ENCODE data around the gene TAS2R43.
"Not testable (repeated sequence)": the region's sequence is repeated elsewhere in the genome, so short reads cannot be mapped to it uniquely, and the experiment has no call there.

The TAS2R43 gene

GRCh38 chr12:11059784-11060183 lies 32.3 kb downstream of the TAS2R43 start:
- no peak for DNase-seq (ENCODE audit: low spot score)

GRCh38 chr12:11059041-11059440 lies 33.1 kb downstream of the TAS2R43 start:
- DNase-seq (ENCODE audit: low spot score) = no peak

GRCh38 chr12:11055306-11055705 lies 36.8 kb downstream of the TAS2R43 start:
- DNase-seq (ENCODE audit: low spot score) = no peak

- not testable (repeated sequence) for DNase-seq (ENCODE audit: low spot score)
Observed at GRCh38 chr12:11049806-11050531, 42.1 kb downstream of the TAS2R43 start.

GRCh38 chr12:11041366-11041765 lies 50.7 kb downstream of the TAS2R43 start:
- not testable (repeated sequence) for DNase-seq (ENCODE audit: low spot score)
